ENCODE measurements around the gene MPEG1. TPM values are rescaled to one million over a fixed set of nuclear protein-coding genes. Genes with fewer than 3 reads are reported as not detected.

MPEG1 gene
- total RNA-seq, 1 experiment from 2014 or later = 0.08 TPM

- no TSS peak for BruUV-seq (replicated peaks)
- H3K27ac ChIP-seq (ENCODE audit: low read length) = no peak overlapping the region
- in situ Hi-C loops (cut with HindIII; ENCODE audit: low pct_unique_long_range_greater_than_20kb, low sequenced_read_pairs) = no loop called here
- intact Hi-C loops (cut with micrococcal nuclease; ENCODE audit: unreplicated experiment) = no loop called here
- H3K9me3 ChIP-seq (ENCODE audit: control insufficient read depth, insufficient read depth, low read depth, low read length) = no peaks in the 10 kb centered on the region
- ChIA-PET CTCF (interaction anchor here (1.5 kb wide), 1 partner anchor 15 kb away, joined by 3 read pairs; no protein-coding TSS in a partner anchor), POLR2A (no interaction called here)
- H3K27me3 ChIP-seq (ENCODE audit: control insufficient read depth, insufficient read depth, low read length) = peaks cover 6% of the 10 kb centered on the region
- no peak overlapping the region for H3K4me3 ChIP-seq (ENCODE audit: low read depth in 2 of 2, low read length in 2 of 2)
- TF ChIP-seq CTCF (IDR thresholded peaks at IDR 0.05) = no peak
- TF ChIP-seq REST (IDR thresholded peaks at IDR 0.05; ENCODE audit: insufficient read depth in 1 of 2, low read depth in 2 of 2, low read length in 1 of 2) = no peak
- no peak for TF ChIP-seq SIN3A (IDR thresholded peaks at IDR 0.05; ENCODE audit: borderline replicate concordance, insufficient read depth, low read depth, low read length)
- no peak for TF ChIP-seq POLR2AphosphoS5 (IDR thresholded peaks at IDR 0.05; ENCODE audit: low read depth, low read length)
- no peak for TF ChIP-seq TCF7L2 (IDR thresholded peaks at IDR 0.05; ENCODE audit: low read depth, low read length)
- DNase-seq (ENCODE audit: low read depth, low spot score) (no peak), ATAC-seq (no peak)
- H3K4me1 ChIP-seq (ENCODE audit: control insufficient read depth, insufficient read depth, low read length) = no peaks in the 10 kb centered on the region
- H3K36me3 ChIP-seq (ENCODE audit: control insufficient read depth, insufficient read depth, low read length) = no peaks in the 10 kb centered on the region
Observed at GRCh38 chr11:59189986-59190385, 22.7 kb downstream of the MPEG1 start.

GRCh38 chr11:59188954-59189353 is 23.8 kb downstream of the MPEG1 start:
- DNase-seq (ENCODE audit: low read depth, low spot score) = no peak
- H3K36me3 ChIP-seq (ENCODE audit: control insufficient read depth, insufficient read depth, low read length) = no peaks in the 10 kb centered on the region
- TF ChIP-seq TCF7L2 (IDR thresholded peaks at IDR 0.05; ENCODE audit: low read depth, low read length) (no peak), REST (IDR thresholded peaks at IDR 0.05; ENCODE audit: insufficient read depth in 1 of 2, low read depth in 2 of 2, low read length in 1 of 2) (no peak), POLR2AphosphoS5 (IDR thresholded peaks at IDR 0.05; ENCODE audit: low read depth, low read length) (no peak), CTCF (IDR thresholded peaks at IDR 0.05) (no peak), SIN3A (IDR thresholded peaks at IDR 0.05; ENCODE audit: borderline replicate concordance, insufficient read depth, low read depth, low read length) (no peak)
- ATAC-seq = no peak
- intact Hi-C loops (cut with micrococcal nuclease; ENCODE audit: unreplicated experiment) (no loop called here), in situ Hi-C loops (cut with HindIII; ENCODE audit: low pct_unique_long_range_greater_than_20kb, low sequenced_read_pairs) (no loop called here)
- H3K27ac ChIP-seq (ENCODE audit: low read length) = no peak overlapping the region
- no peaks in the 10 kb centered on the region for H3K9me3 ChIP-seq (ENCODE audit: control insufficient read depth, insufficient read depth, low read depth, low read length)
- no TSS peak for BruUV-seq (replicated peaks)
- POLR2A ChIA-PET = no interaction called here
- H3K27me3 ChIP-seq (ENCODE audit: control insufficient read depth, insufficient read depth, low read length) = peaks cover 5% of the 10 kb centered on the region; the same call in 1 of the 2 replicates
- H3K4me1 ChIP-seq (ENCODE audit: control insufficient read depth, insufficient read depth, low read length) = no peaks in the 10 kb centered on the region
- CTCF ChIA-PET = no interaction called here
- H3K4me3 ChIP-seq (ENCODE audit: low read depth in 2 of 2, low read length in 2 of 2) = no peak overlapping the region

Data from Panc1 (cell line).